22Rv1 (cell line): ENCODE results near the gene USP2.

ENCODE experiments used
- H3K27ac ChIP-seq: fragments of 450-650 bp; 2 replicates; pipeline ENCODE4 v1.5.1; 2017
- CTCF ChIP-seq: fragments of 450-650 bp; IDR thresholded peaks from 2 replicates; pipeline ENCODE4 v1.5.1; 2017; ENCODE audit warnings: mild to moderate bottlenecking
- ZFX ChIP-seq: fragments of 450-650 bp; IDR thresholded peaks from 2 replicates; pipeline ENCODE4 v1.6.1; 2017; ENCODE audit warnings: antibody characterized with exemption, borderline replicate concordance

The USP2 gene

GRCh38 chr11:119375337-119376196, 5.9 kb downstream of the USP2 start:
- TF ChIP-seq ZFX (no peak), CTCF (no peak)
- H3K27ac ChIP-seq, result no peak overlapping the region

- TF ChIP-seq ZFX (no peak), CTCF (no peak)
- no peak overlapping the region for H3K27ac ChIP-seq
Measured at GRCh38 chr11:119374632-119375336, 6.7 kb downstream of the USP2 start.

- no peak for TF ChIP-seq ZFX
- peak; percentile 89 for TF ChIP-seq CTCF
Measured at GRCh38 chr11:119373921-119374631, 7.4 kb downstream of the USP2 start.

GRCh38 chr11:119373059-119373920, 8.2 kb downstream of the USP2 start:
- no peak for TF ChIP-seq CTCF
- TF ChIP-seq ZFX, result no peak
- no peak overlapping the region for H3K27ac ChIP-seq

More at GRCh38 chr11:119373921-119374631, 7.4 kb downstream of the USP2 start:
- no peak overlapping the region for H3K27ac ChIP-seq

- no peak for TF ChIP-seq ZFX
- TF ChIP-seq CTCF, result no peak
- H3K27ac ChIP-seq, result no peak overlapping the region
Measured at GRCh38 chr11:119372260-119373058, 9.0 kb downstream of the USP2 start.

GRCh38 chr11:119371778-119372182, 9.7 kb downstream of the USP2 start:
- no peak overlapping the region for H3K27ac ChIP-seq
- peak; percentile 19; the same call in 1 of the 2 replicates for TF ChIP-seq CTCF
- TF ChIP-seq ZFX, result no peak
